ENCODE measurements around the gene PFDN2. TPM values are rescaled to one million over a fixed set of nuclear protein-coding genes. Genes with fewer than 3 reads are reported as not detected.
A peak's percentile ranks its signal among the peaks of the same experiment; 100 is the strongest.

Gene PFDN2
- total and polyA plus RNA-seq, 5 donors from 2014 or later, result 48.0 to 109 (median 93.9) TPM

DNA sequence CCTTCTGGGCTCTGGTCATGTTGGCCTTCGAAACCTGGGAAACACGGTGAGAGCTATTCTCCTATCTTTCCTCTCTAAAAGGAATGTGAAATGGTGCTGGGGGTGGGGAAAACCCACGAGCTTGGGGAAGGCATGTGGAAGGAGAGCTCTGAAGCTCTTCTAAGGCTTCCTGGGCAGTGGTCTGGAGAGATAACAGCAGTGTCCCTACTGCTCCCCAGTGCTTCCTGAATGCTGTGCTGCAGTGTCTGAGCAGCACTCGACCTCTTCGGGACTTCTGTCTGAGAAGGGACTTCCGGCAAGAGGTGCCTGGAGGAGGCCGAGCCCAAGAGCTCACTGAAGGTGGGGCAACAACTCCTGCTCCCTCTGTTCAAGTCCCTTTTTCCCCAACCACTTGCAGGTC, 44.2 kb upstream of the PFDN2 start:
- peaks cover 32% of the 10 kb centered on the region for H3K36me3 ChIP-seq (ENCODE audit: control insufficient read depth, insufficient read depth, low read length)
- H3K27ac Mint-ChIP-seq, result peak overlapping the region in 1 of 3 donors; percentile 46

DNA sequence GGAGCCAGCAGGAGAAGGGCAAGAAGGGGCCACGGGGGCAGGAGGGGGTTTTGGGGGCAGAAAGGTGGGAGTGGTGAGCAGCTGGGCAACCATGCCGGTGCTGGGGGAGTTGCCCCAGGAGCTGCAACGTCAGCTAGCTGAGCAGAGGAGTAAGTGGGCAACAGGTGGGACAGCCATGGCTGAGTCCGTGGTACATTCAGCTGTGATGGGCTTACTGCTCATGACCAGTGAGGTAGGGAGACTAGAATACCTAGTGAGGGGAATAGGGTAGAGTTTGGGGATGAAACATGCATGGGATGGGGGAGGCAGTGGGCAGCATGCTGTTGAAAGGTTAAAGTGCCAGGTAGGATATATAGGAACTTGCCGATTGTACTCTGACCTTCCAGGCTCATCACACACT, 43.8 kb upstream of the PFDN2 start:
- H3K27ac Mint-ChIP-seq, result peak overlapping the region in 1 of 3 donors; percentile 46
- no peak overlapping the region for H3K27ac ChIP-seq (ENCODE audit: insufficient read depth, low read length, poor library complexity, severe bottlenecking)
- H3K9me3 ChIP-seq (ENCODE audit: control insufficient read depth in 2 of 2, low read length in 2 of 2), result no peaks in the 10 kb centered on the region
- peaks cover 47% of the 10 kb centered on the region for H3K36me3 Mint-ChIP-seq
- no peaks in the 10 kb centered on the region for H3K9me3 Mint-ChIP-seq
- H3K27me3 Mint-ChIP-seq, result no peaks in the 10 kb centered on the region
- no peak overlapping the region for H3K4me3 ChIP-seq (ENCODE audit: low read depth, low read length)
- DNase-seq (no peak), ATAC-seq (ENCODE audit: low read depth in 2 of 2) (no peak)
- H3K4me1 Mint-ChIP-seq, result peaks cover 25 to 78% (median 50%) of the 10 kb centered on the region in 4 donors
- H3K27me3 ChIP-seq (ENCODE audit: control insufficient read depth, insufficient read depth, low read length), result no peaks in the 10 kb centered on the region
- peaks cover 45% of the 10 kb centered on the region for H3K4me1 ChIP-seq (ENCODE audit: control insufficient read depth, insufficient read depth, low read length, poor library complexity, severe bottlenecking)
- peaks cover 35% of the 10 kb centered on the region for H3K36me3 ChIP-seq (ENCODE audit: control insufficient read depth, insufficient read depth, low read length)
- peak overlapping the region; percentile 38 to 96 (median 65) for H3K4me3 Mint-ChIP-seq

More for the DNA sequence above, 44.2 kb upstream of the PFDN2 start:
- ATAC-seq (ENCODE audit: low read depth in 2 of 2), result no peak
- peak overlapping the region in 3 of 4 donors; percentile 38 to 91 (median 39) for H3K4me3 Mint-ChIP-seq
- Histone ChIP-seq H3K4me3 (ENCODE audit: low read depth, low read length) (no peak overlapping the region), H3K27me3 (ENCODE audit: control insufficient read depth, insufficient read depth, low read length) (no peaks in the 10 kb centered on the region), H3K9me3 (ENCODE audit: control insufficient read depth in 2 of 2, low read length in 2 of 2) (no peaks in the 10 kb centered on the region), H3K4me1 (ENCODE audit: control insufficient read depth, insufficient read depth, low read length, poor library complexity, severe bottlenecking) (peaks cover 49% of the 10 kb centered on the region), H3K27ac (ENCODE audit: insufficient read depth, low read length, poor library complexity, severe bottlenecking) (no peak overlapping the region)
- peaks cover 44% of the 10 kb centered on the region for H3K36me3 Mint-ChIP-seq
- peaks cover 22 to 81% (median 50%) of the 10 kb centered on the region in 4 donors for H3K4me1 Mint-ChIP-seq
- H3K9me3 Mint-ChIP-seq, result no peaks in the 10 kb centered on the region
- no peak for DNase-seq
- H3K27me3 Mint-ChIP-seq, result no peaks in the 10 kb centered on the region

DNA sequence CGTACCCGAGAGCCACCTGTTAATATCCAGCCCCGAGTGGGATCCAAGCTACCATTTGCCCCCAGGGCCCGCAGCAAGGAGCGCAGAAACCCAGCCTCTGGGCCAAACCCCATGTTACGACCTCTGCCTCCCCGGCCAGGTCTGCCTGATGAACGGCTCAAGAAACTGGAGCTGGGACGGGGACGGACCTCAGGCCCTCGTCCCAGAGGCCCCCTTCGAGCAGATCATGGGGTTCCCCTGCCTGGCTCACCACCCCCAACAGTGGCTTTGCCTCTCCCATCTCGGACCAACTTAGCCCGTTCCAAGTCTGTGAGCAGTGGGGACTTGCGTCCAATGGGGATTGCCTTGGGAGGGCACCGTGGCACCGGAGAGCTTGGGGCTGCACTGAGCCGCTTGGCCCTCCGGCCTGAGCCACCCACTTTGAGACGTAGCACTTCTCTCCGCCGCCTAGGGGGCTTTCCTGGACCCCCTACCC, 42.9 kb upstream of the PFDN2 start:
- Mint-ChIP-seq H3K27ac (no peak overlapping the region), H3K36me3 (peaks cover 47% of the 10 kb centered on the region), H3K4me3 (peak overlapping the region; percentile 91 to 97 (median 95)), H3K4me1 (peaks cover 21 to 73% (median 48%) of the 10 kb centered on the region in 4 donors), H3K9me3 (no peaks in the 10 kb centered on the region), H3K27me3 (no peaks in the 10 kb centered on the region)
- Histone ChIP-seq H3K27me3 (ENCODE audit: control insufficient read depth, insufficient read depth, low read length) (no peaks in the 10 kb centered on the region), H3K9me3 (ENCODE audit: control insufficient read depth in 2 of 2, low read length in 2 of 2) (no peaks in the 10 kb centered on the region), H3K4me3 (ENCODE audit: low read depth, low read length) (no peak overlapping the region), H3K4me1 (ENCODE audit: control insufficient read depth, insufficient read depth, low read length, poor library complexity, severe bottlenecking) (peaks cover 37% of the 10 kb centered on the region), H3K36me3 (ENCODE audit: control insufficient read depth, insufficient read depth, low read length) (peaks cover 35% of the 10 kb centered on the region), H3K27ac (ENCODE audit: insufficient read depth, low read length, poor library complexity, severe bottlenecking) (no peak overlapping the region)
- DNase-seq, result no peak
- no peak for ATAC-seq (ENCODE audit: low read depth in 2 of 2)

DNA sequence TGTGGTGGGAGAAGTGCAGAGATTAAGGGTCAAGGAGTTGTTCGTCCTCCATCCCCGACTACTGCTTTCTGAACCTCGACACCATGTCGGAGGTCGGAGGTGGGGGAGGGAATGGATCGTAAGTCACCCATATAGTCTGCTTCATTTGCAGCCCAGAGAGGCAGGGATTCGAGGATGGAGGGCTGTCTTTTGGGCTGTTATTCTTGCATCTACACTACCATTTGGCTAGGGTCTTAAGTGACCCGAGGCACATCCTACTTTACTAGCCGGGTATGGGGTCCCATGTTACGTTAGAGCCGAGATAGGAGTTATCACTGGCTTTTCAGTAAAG, 42.0 kb upstream of the PFDN2 start:
- Histone ChIP-seq H3K4me3 (ENCODE audit: low read depth, low read length) (peak overlapping the region; percentile 94), H3K27ac (ENCODE audit: insufficient read depth, low read length, poor library complexity, severe bottlenecking) (peak overlapping the region; percentile 83), H3K36me3 (ENCODE audit: control insufficient read depth, insufficient read depth, low read length) (peaks cover 35% of the 10 kb centered on the region), H3K27me3 (ENCODE audit: control insufficient read depth, insufficient read depth, low read length) (no peaks in the 10 kb centered on the region), H3K4me1 (ENCODE audit: control insufficient read depth, insufficient read depth, low read length, poor library complexity, severe bottlenecking) (peaks cover 35% of the 10 kb centered on the region), H3K9me3 (ENCODE audit: control insufficient read depth in 2 of 2, low read length in 2 of 2) (no peaks in the 10 kb centered on the region)
- ATAC-seq (ENCODE audit: low read depth in 2 of 2) (no peak), DNase-seq (peak in 1 of 3 donors; percentile 29)
- Mint-ChIP-seq H3K27ac (peak overlapping the region; percentile 26 to 92 (median 83)), H3K27me3 (no peaks in the 10 kb centered on the region), H3K4me1 (peaks cover 29 to 74% (median 51%) of the 10 kb centered on the region in 4 donors), H3K36me3 (peaks cover 43% of the 10 kb centered on the region), H3K9me3 (no peaks in the 10 kb centered on the region), H3K4me3 (peak overlapping the region; percentile 91 to 97 (median 95))

DNA sequence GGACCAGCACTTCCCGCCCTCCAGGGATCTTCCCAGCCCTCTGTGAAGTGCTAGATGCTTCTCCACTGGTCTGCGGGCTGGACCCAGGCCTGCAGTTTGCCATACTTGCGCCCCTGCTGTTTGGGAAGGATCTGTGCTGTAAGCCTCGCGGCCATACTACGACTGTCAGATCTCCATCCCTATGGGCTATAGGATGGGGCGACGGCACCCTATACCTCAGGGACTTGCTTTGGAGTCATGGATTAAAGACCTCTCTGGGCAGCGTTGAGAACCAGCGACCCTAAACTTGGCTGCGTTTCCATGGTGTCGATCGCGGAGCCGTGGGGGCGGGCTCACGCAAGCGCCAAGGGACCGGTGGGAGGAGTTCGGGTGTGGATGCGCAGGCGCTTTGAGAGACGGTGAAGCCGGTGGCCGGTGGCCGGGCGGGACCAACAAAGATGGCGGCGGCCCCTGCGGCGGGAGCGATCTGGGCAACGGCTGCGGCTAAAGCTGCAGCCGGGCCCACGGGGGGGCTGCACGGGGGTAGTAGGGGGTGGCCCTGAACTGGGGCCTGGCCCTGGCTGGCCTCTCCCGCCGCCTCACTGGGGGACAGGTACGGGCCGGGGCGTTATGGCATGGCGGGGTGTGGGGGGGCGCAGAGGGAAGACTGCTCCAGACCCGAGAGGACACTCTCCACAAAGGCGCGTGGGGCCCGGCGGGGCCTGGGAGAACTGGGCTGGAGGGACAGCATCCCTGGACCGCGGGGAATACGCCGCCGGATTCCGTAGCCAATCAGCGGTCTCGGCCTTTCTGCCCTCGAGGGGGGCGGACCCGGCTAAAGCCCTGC, 41.5 kb upstream of the PFDN2 start, which contains the start of gene USP21:
Gene USP21, plus strand, starts transcription at position 414 of the 826 bp plus-strand sequence. CDS start 1,141 bp downstream, outside the sequence.
- Histone ChIP-seq H3K4me1 (ENCODE audit: control insufficient read depth, insufficient read depth, low read length, poor library complexity, severe bottlenecking) (peaks cover 40% of the 10 kb centered on the region), H3K36me3 (ENCODE audit: control insufficient read depth, insufficient read depth, low read length) (peaks cover 33% of the 10 kb centered on the region), H3K27me3 (ENCODE audit: control insufficient read depth, insufficient read depth, low read length) (no peaks in the 10 kb centered on the region), H3K4me3 (ENCODE audit: low read depth, low read length) (peak within 1 kb of the TSS; percentile 94), H3K9me3 (ENCODE audit: control insufficient read depth in 2 of 2, low read length in 2 of 2) (no peaks in the 10 kb centered on the region), H3K27ac (ENCODE audit: insufficient read depth, low read length, poor library complexity, severe bottlenecking) (peak within 1 kb of the TSS; percentile 83)
- H3K27me3 Mint-ChIP-seq, result no peaks in the 10 kb centered on the region
- H3K9me3 Mint-ChIP-seq, result no peaks in the 10 kb centered on the region
- ATAC-seq (ENCODE audit: low read depth in 2 of 2) (peak; percentile 89 to 91), DNase-seq (peak; percentile 89 to 93 (median 91))
- H3K27ac Mint-ChIP-seq, result peak within 1 kb of the TSS; percentile 92 to 97 (median 96)
- peaks cover 39% of the 10 kb centered on the region for H3K36me3 Mint-ChIP-seq
- peaks cover 31 to 74% (median 52%) of the 10 kb centered on the region in 4 donors for H3K4me1 Mint-ChIP-seq
- H3K4me3 Mint-ChIP-seq, result peak within 1 kb of the TSS; percentile 91 to 97 (median 95)

DNA sequence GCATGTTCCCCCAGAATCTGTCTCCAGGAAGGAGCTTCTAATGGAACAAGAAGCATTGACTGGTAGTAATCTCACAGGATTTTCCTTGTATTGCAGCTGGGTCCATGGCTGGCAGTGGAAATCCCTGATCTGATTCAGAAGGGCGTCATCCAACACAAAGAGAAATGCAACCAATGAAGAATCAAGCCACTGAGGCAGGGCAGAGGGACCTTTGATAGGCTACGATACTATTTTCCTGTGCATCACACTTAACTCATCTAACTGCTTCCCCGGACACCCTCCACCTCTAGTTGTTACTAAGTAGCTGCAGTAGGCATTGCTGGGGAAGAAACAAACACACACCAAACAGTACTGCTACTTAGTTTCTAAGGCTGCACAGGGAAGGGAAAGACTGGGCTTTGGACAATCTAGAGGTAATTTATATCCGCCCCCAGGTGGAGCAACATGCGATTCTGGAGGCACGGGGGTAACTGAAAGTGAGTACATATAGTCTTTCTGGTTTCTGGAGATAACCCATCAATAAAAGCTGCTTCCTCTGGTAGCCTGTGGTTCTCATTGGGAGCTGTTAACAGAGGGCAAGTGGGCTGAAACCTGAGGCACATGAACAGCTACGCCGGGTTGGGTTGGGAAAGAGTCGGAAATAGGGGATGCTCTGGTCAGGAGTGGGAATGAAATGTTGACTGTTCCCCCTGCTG, 40.6 kb upstream of the PFDN2 start:
- H3K4me3 Mint-ChIP-seq, result peak overlapping the region; percentile 91 to 97 (median 95)
- no peaks in the 10 kb centered on the region for H3K9me3 Mint-ChIP-seq
- no peaks in the 10 kb centered on the region for H3K27me3 Mint-ChIP-seq
- peaks cover 41% of the 10 kb centered on the region for H3K4me1 ChIP-seq (ENCODE audit: control insufficient read depth, insufficient read depth, low read length, poor library complexity, severe bottlenecking)
- peak overlapping the region; percentile 83 for H3K27ac ChIP-seq (ENCODE audit: insufficient read depth, low read length, poor library complexity, severe bottlenecking)
- peaks cover 32% of the 10 kb centered on the region for H3K36me3 Mint-ChIP-seq
- H3K27me3 ChIP-seq (ENCODE audit: control insufficient read depth, insufficient read depth, low read length), result no peaks in the 10 kb centered on the region
- no peaks in the 10 kb centered on the region for H3K9me3 ChIP-seq (ENCODE audit: control insufficient read depth in 2 of 2, low read length in 2 of 2)
- DNase-seq, result no peak
- H3K27ac Mint-ChIP-seq, result peak overlapping the region; percentile 92 to 97 (median 96)
- peaks cover 37 to 75% (median 56%) of the 10 kb centered on the region in 4 donors for H3K4me1 Mint-ChIP-seq
- no peak for ATAC-seq (ENCODE audit: low read depth in 2 of 2)
- H3K36me3 ChIP-seq (ENCODE audit: control insufficient read depth, insufficient read depth, low read length), result peaks cover 32% of the 10 kb centered on the region
- peak overlapping the region; percentile 81 for H3K4me3 ChIP-seq (ENCODE audit: low read depth, low read length)

DNA sequence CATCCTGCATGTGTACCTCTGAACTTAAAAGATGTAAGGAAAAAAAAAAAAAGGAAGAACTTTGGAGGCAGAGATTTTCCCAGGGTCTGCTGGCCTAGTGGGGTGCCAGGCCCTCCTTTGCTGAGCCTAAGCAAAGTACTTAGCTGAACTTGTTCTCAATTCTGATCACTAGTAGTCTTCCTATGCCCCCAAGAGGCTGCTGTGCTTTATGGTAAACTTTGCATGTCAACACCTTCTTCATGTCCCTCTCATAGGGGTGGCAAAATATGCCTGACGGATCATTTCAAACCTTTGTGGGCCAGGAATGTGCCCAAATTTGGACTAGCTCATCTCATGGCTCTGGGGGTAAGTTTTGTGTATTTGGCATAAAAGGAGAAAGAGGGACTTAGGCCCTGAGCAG, 40.0 kb upstream of the PFDN2 start:
- Histone ChIP-seq H3K4me1 (ENCODE audit: control insufficient read depth, insufficient read depth, low read length, poor library complexity, severe bottlenecking) (peaks cover 41% of the 10 kb centered on the region), H3K9me3 (ENCODE audit: control insufficient read depth in 2 of 2, low read length in 2 of 2) (no peaks in the 10 kb centered on the region), H3K27me3 (ENCODE audit: control insufficient read depth, insufficient read depth, low read length) (no peaks in the 10 kb centered on the region), H3K27ac (ENCODE audit: insufficient read depth, low read length, poor library complexity, severe bottlenecking) (no peak overlapping the region), H3K4me3 (ENCODE audit: low read depth, low read length) (no peak overlapping the region), H3K36me3 (ENCODE audit: control insufficient read depth, insufficient read depth, low read length) (peaks cover 27% of the 10 kb centered on the region)
- peak overlapping the region; percentile 49 to 96 (median 92) for H3K27ac Mint-ChIP-seq
- H3K36me3 Mint-ChIP-seq, result peaks cover 27% of the 10 kb centered on the region
- H3K27me3 Mint-ChIP-seq, result no peaks in the 10 kb centered on the region
- DNase-seq, result no peak
- peak overlapping the region; percentile 91 to 97 (median 95) for H3K4me3 Mint-ChIP-seq
- ATAC-seq (ENCODE audit: low read depth in 2 of 2), result no peak
- H3K4me1 Mint-ChIP-seq, result peaks cover 38 to 74% (median 50%) of the 10 kb centered on the region in 4 donors
- H3K9me3 Mint-ChIP-seq, result no peaks in the 10 kb centered on the region

Measured in CD4-positive, CD25-positive, alpha-beta regulatory T cell (primary cell).